Astrocyte (in vitro differentiated cells and primary cell): ENCODE measurements around the gene MATN3. TPM values are rescaled to one million over a fixed set of nuclear protein-coding genes. Genes with fewer than 3 reads are reported as not detected.

Experiments
- DNase-seq: peaks from one replicate; pipeline ENCODE4 v3.0.0-alpha.2; 2010; ENCODE audit warnings: low read depth
- FAIRE-seq: peaks from 2 replicates; lab custom pipeline; 2011; peaks lifted over from hg19 to GRCh38; lab: Jason Lieb, UNC
- H2AFZ ChIP-seq: 2 replicates; pipeline ENCODE4 v1.6.0; 2012; ENCODE audit warnings: low read depth, low read length, inconsistent platforms
- H3K27ac ChIP-seq: 2 replicates; pipeline ENCODE4 v1.5.1; 2011; ENCODE audit warnings: low read depth, low read length, inconsistent platforms
- H3K27me3 ChIP-seq: 2 replicates; pipeline ENCODE4 v1.6.0; 2011; ENCODE audit warnings: low read length, inconsistent platforms; ENCODE audit not compliant: insufficient read depth
- H3K36me3 ChIP-seq: 2 replicates; pipeline ENCODE4 v1.5.1; 2011; ENCODE audit warnings: low read length, inconsistent platforms; ENCODE audit not compliant: insufficient read depth
- H3K4me1 ChIP-seq: 2 replicates; pipeline ENCODE4 v1.5.1; 2011; ENCODE audit warnings: low read length, inconsistent platforms; ENCODE audit not compliant: insufficient read depth
- H3K4me2 ChIP-seq: 2 replicates; pipeline ENCODE4 v1.6.0; 2012; ENCODE audit warnings: low read length, inconsistent platforms
- H3K4me3 ChIP-seq: 2 replicates; pipeline ENCODE4 v1.5.1; 2011; ENCODE audit warnings: low read depth, mild to moderate bottlenecking, low read length, inconsistent platforms; ENCODE audit not compliant: insufficient read depth
- H3K79me2 ChIP-seq: 2 replicates; pipeline ENCODE4 v1.6.0; 2012; ENCODE audit warnings: mild to moderate bottlenecking, low read length, inconsistent platforms; ENCODE audit not compliant: insufficient read depth
- H3K9ac ChIP-seq: 2 replicates; pipeline ENCODE4 v1.6.0; 2012; ENCODE audit warnings: mild to moderate bottlenecking, low read length, inconsistent platforms
- H3K9me3 ChIP-seq: 2 replicates; pipeline ENCODE4 v1.5.1; 2012; ENCODE audit warnings: low read depth, mild to moderate bottlenecking, low read length, inconsistent platforms; ENCODE audit not compliant: insufficient read depth
- H4K20me1 ChIP-seq: 2 replicates; pipeline ENCODE4 v1.6.0; 2012; ENCODE audit warnings: low read length, inconsistent platforms; ENCODE audit not compliant: insufficient read depth
- H3K27ac Mint-ChIP-seq: one replicate; pipeline ENCODE4 v1.8.0; 2021; ENCODE audit warnings: mild to moderate bottlenecking, mixed read lengths; ENCODE audit not compliant: unreplicated experiment
- H3K27me3 Mint-ChIP-seq: one replicate; pipeline ENCODE4 v1.8.0; 2021; ENCODE audit warnings: low read depth, mixed read lengths; ENCODE audit not compliant: unreplicated experiment
- H3K36me3 Mint-ChIP-seq: one replicate; pipeline ENCODE4 v1.8.0; 2021; ENCODE audit warnings: low read depth, mixed read lengths; ENCODE audit not compliant: unreplicated experiment
- H3K4me1 Mint-ChIP-seq: one replicate; pipeline ENCODE4 v1.8.0; 2021; ENCODE audit warnings: low read depth, mixed read lengths; ENCODE audit not compliant: unreplicated experiment
- H3K4me3 Mint-ChIP-seq: one replicate; pipeline ENCODE4 v1.8.0; 2021; ENCODE audit warnings: mild to moderate bottlenecking, moderate library complexity, mixed read lengths; ENCODE audit not compliant: unreplicated experiment
- H3K9me3 Mint-ChIP-seq: one replicate; pipeline ENCODE4 v1.8.0; 2021; ENCODE audit warnings: mild to moderate bottlenecking, mixed read lengths; ENCODE audit not compliant: unreplicated experiment
- CTCF ChIP-seq: IDR thresholded peaks from 2 replicates; pipeline ENCODE4 v1.5.1; 2011; ENCODE audit warnings: low read depth, mild to moderate bottlenecking, inconsistent platforms, low read length, moderate library complexity; ENCODE audit not compliant: insufficient read depth
- EZH2 ChIP-seq: IDR thresholded peaks from 2 replicates; pipeline ENCODE4 v1.6.1; 2012; ENCODE audit warnings: mild to moderate bottlenecking, low read length, inconsistent platforms; ENCODE audit not compliant: insufficient read depth
- total RNA-seq: library from RNA; stranded (reverse); gene quantifications from 2 replicates; pipeline ENCODE4 v1.2.1, GENCODE V29; 2021

The MATN3 gene
- total RNA-seq, 1 donor from 2014 or later, result 13.3 TPM

GRCh38 chr2:19991895-19992294 is 20.6 kb downstream of the MATN3 start:
- Histone ChIP-seq H3K4me3 (no peak overlapping the region), H3K27me3 (no peaks in the 10 kb centered on the region), H3K9me3 (no peaks in the 10 kb centered on the region), H3K27ac (no peak overlapping the region), H3K4me2 (no peak overlapping the region), H3K4me1 (peaks cover 16% of the 10 kb centered on the region), H4K20me1 (no peaks in the 10 kb centered on the region), H2AFZ (no peak overlapping the region), H3K36me3 (no peaks in the 10 kb centered on the region), H3K9ac (no peak overlapping the region), H3K79me2 (peaks cover 18% of the 10 kb centered on the region)
- no peak for TF ChIP-seq EZH2
- no peak for TF ChIP-seq CTCF
- H3K27me3 Mint-ChIP-seq, result no peaks in the 10 kb centered on the region
- no peak overlapping the region for H3K4me3 Mint-ChIP-seq
- FAIRE-seq, result no peak
- H3K36me3 Mint-ChIP-seq, result no peaks in the 10 kb centered on the region
- DNase-seq, result no peak
- no peak overlapping the region for H3K27ac Mint-ChIP-seq
- H3K4me1 Mint-ChIP-seq, result peaks cover 6% of the 10 kb centered on the region
- H3K9me3 Mint-ChIP-seq, result no peaks in the 10 kb centered on the region

GRCh38 chr2:19990416-19990728 is 22.1 kb downstream of the MATN3 start:
- no peaks in the 10 kb centered on the region for H3K27me3 Mint-ChIP-seq
- Histone ChIP-seq H3K36me3 (no peaks in the 10 kb centered on the region), H3K27ac (no peak overlapping the region), H3K27me3 (no peaks in the 10 kb centered on the region), H3K4me3 (peak overlapping the region; percentile 88), H3K79me2 (peaks cover 22% of the 10 kb centered on the region), H3K4me2 (peak overlapping the region; percentile 98), H2AFZ (peak overlapping the region; percentile 95), H3K9me3 (no peaks in the 10 kb centered on the region), H4K20me1 (no peaks in the 10 kb centered on the region), H3K9ac (peak overlapping the region; percentile 81), H3K4me1 (peaks cover 16% of the 10 kb centered on the region)
- no peaks in the 10 kb centered on the region for H3K9me3 Mint-ChIP-seq
- DNase-seq, result no peak
- H3K4me1 Mint-ChIP-seq, result peaks cover 6% of the 10 kb centered on the region
- TF ChIP-seq EZH2, result no peak
- TF ChIP-seq CTCF, result no peak
- FAIRE-seq, result no peak
- peak overlapping the region; percentile 60 for H3K27ac Mint-ChIP-seq
- H3K4me3 Mint-ChIP-seq, result peak overlapping the region; percentile 95
- peaks cover 2% of the 10 kb centered on the region for H3K36me3 Mint-ChIP-seq

- peak within 1 kb of the TSS; percentile 95 for H2AFZ ChIP-seq
- peaks cover 16% of the 10 kb centered on the region for H3K4me1 ChIP-seq
- Mint-ChIP-seq H3K27ac (peak within 1 kb of the TSS; percentile 73), H3K27me3 (no peaks in the 10 kb centered on the region), H3K36me3 (peaks cover 2% of the 10 kb centered on the region), H3K9me3 (no peaks in the 10 kb centered on the region), H3K4me1 (peaks cover 6% of the 10 kb centered on the region), H3K4me3 (peak within 1 kb of the TSS; percentile 95)
- no peaks in the 10 kb centered on the region for H3K27me3 ChIP-seq
- FAIRE-seq, result no peak
- peak within 1 kb of the TSS; percentile 88 for H3K4me3 ChIP-seq
- no peaks in the 10 kb centered on the region for H4K20me1 ChIP-seq
- peak; percentile 71 for DNase-seq
- H3K36me3 ChIP-seq, result no peaks in the 10 kb centered on the region
- H3K4me2 ChIP-seq, result peak within 1 kb of the TSS; percentile 98
- peak within 1 kb of the TSS; percentile 81 for H3K9ac ChIP-seq
- H3K27ac ChIP-seq, result peak within 1 kb of the TSS; percentile 44
- no peaks in the 10 kb centered on the region for H3K9me3 ChIP-seq
- TF ChIP-seq CTCF, result no peak
- H3K79me2 ChIP-seq, result peaks cover 22% of the 10 kb centered on the region
Measured at GRCh38 chr2:19989667-19990415, 22.6 kb downstream of the MATN3 start, which contains the start of gene WDR35. Gene WDR35 (minus strand): TSS chr2:19990105. CDS start chr2:19990015, 90 bp downstream.
